NOMO-1 treated with DMSO at 0.1 percent for 48 hours (cell line): ENCODE results near the gene FHAD1.
"Not testable (repeated sequence)": the region's sequence is repeated elsewhere in the genome, so short reads cannot be mapped to it uniquely, and the experiment has no call there.

Experiments used
- DNase-seq: peaks from one replicate; lab custom pipeline; 2025; ENCODE audit not compliant: unreplicated experiment; lab: John Stamatoyannopoulos, UW

The FHAD1 gene

DNA sequence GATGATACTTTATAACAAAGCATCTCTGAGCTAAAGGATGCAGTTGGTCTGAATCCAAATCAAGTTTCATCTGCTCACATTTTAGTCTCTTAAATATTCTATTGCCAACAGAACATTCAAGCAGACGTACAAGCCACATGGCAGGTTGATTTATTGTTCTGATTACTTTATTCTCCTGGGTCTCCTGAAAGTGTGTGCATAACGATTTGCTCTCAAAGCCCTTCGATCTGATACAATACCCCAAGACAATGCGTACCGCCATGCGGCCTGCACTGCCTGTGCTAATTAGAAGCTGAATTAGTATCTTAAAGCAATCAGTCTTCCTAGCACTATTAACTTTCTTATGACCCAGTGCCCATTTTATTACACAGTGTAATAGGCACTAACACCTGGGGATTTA, 56.9 kb downstream of the FHAD1 start:
- DNase-seq = no peak

DNA sequence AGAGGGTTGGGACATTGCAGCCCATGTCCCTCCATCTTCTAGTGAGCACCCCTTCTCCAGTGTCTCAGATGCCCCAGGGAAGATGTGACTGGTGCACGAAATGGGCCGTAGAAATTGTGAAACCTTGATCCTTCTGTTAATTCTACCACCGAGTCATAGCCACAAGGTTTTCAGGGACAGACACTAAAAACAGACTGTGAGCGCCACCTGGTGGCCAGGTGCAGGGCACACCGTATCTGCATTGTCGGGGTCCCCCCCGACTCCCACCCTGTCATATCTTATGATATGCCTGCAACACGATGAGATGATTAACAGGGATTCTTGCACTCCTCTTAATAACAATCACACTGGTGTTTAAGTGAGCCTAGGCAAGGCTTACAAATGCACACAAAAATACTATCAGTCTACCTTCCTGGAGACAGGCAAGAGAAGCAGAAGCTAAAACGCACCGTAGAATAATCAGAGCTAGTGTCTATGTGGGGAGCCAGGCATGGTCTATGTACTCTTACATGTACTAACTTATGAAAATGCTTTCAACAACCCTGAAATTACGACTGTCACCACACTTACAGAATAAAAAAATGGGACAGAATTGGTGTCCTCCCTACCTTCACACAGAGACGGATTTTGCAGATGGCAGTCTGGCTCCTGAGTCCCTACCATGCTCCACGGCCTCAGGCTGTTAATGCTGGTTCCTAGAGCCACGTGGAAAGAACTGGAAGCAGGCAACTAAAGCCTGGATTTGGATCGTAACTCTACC, 57.9 kb downstream of the FHAD1 start:
- DNase-seq = peak; percentile 31

DNA sequence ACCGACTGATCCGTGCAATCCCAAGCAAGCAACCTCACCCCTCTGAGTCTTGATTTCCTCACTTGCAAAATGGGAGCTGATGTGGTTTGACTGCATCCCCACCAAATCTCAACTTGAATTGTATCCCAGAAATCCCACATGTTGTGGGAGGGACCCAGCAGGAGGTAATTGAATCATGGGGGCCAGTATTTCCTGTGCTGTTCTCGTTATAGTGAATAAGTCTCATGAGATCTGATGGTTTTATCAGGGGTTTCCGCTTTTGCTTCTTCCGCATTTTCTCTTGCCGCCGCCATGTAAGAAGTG, 58.4 kb downstream of the FHAD1 start:
- no peak for DNase-seq

DNA sequence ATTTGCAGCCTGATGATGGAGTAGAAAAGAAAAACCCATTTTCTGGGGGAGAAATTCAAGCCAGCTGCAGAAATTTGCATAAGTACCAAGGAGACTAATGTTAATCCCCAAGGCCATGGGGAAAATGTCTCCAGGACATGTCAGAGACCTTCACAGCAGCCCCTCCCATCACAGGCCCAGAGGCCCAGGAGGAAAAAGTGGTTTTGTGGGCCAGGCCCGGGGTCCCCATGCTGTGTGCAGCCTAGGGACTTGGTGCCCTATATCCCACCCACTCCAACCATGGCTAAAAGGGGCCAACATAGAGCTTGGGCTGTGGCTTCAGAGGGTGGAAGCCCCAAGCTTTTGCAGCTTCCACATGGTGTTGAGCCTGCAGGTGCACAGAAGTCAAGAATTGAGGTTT, 59.3 kb downstream of the FHAD1 start:
- DNase-seq = not testable (repeated sequence)

DNA sequence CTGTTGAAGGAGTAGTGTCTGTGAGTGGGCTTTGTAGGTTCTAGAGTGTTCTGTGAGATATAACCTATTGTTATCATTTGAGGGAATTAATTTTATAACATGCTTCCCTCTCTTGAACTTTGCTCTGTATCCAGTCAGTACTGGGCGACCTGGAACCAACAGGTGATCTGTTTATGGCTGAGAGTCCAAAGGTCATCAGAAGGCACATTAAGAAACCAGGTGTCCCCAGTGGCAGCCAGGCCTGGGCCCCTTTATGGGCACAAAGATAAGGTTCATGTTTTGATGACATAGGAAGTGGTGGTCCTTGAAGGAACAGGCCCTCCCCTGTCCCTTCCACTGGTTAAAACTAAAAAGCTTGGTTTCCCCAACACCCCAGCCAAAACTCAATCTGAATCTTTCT, 61.1 kb downstream of the FHAD1 start:
- no peak for DNase-seq

DNA sequence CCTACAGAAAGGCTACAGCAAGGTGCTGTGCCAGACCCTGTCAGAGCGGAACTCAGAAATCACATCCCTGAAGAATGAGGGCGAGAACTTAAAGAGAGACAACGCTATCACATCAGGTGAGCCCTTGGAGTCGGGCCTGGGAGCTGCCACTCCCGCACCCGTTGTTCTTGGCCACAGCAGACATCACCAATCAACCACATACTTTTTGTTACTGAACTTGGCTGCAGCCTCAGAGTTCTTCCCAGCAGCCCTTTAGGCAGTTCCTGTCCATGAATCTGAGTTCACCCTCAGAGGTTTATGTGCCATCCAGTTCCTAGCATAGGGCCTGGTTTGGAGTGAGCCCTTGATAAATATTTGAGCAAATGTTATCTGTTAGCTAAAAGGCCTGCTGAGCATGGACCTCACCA, 61.6 kb downstream of the FHAD1 start:
- DNase-seq = no peak

DNA sequence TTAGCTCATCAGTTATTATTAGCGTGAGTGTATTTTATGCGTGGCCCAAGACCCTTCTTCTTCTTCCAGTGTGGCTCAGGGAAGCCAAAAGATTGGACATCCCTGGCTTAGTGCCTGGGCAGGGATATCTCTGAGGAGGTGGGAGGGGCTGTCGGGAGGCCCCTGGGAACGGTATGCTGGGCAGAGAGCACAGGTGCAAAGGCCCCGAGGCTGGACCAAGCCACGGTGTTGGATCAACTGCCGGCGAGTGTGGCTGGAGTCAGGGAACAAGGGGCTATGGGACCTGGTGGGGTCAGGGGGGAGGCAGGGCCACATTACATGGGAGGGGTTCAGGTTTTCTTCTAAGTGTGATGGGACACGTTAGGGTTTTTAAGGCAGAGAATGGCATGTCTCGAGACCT, 62.7 kb downstream of the FHAD1 start:
- no peak for DNase-seq

DNA sequence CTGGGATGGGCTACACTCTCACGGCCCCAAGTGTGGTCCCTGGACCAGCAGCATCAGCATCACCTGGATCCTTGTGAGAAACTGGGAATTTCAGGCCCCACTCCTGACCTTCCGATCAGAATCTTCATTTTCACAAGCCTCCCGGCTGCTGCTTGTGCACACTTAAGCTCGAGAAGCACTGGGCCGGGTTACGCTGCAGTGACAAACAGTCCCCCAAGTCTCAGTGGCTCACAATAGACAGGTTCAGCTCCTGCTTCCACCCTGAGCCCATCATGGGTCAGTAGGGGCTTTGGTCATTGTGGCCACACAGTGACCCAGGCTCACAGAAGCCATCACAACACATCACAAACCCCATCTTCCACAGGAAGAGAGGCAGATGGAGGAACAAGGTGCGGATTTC, 63.5 kb downstream of the FHAD1 start:
- no peak for DNase-seq

DNA sequence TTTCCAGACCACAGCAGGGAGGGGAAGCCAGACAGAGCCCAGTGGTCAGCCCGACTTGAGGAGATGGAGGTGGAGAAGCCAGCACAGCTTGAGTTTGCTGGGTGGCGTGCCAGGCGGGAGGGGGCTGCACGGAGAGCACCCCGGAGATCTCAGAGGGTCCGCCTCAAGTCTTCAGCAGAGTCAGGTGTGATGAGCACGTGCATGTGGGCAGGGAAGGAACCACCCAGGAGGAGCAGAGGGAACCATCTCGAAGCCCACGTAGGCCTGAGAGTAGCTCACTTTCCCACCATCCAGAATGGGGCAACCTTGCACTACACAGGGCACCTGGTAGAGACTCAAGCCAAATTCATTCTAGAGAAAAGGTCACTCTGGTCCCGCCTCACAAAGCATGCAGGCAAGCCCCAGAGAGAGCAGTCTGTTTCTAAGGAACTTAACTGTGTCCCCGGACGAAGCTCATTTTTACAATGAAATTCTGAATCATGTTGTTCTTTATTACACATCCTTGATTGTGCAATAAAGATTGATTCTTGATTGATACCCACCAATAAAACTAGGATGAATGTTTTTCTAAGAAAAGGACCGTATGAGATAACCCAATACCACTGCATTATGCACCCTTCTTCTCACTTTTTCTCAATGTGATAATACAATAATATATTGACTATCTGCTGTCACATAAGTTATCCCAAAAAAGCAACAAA, 64.2 kb downstream of the FHAD1 start:
- DNase-seq = no peak

DNA sequence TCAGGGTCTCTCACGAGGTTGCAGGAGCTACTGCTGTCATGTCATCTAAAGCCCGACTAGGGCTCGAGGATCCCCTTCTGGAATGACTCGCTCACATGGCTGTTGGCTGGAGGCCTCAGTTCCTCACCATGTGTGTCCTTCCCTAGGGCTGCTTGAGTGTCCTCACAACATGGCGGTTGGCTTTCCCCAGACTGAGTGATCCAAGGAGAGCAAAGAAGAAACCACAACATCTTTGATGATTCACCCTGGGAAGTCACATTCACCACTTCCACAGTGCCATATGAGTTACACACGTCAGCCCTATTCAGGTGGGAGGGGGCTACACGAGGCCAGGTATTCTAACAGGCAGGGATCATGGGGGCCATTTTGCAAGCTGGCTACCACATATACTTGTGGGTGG, 64.9 kb downstream of the FHAD1 start:
- no peak for DNase-seq

DNA sequence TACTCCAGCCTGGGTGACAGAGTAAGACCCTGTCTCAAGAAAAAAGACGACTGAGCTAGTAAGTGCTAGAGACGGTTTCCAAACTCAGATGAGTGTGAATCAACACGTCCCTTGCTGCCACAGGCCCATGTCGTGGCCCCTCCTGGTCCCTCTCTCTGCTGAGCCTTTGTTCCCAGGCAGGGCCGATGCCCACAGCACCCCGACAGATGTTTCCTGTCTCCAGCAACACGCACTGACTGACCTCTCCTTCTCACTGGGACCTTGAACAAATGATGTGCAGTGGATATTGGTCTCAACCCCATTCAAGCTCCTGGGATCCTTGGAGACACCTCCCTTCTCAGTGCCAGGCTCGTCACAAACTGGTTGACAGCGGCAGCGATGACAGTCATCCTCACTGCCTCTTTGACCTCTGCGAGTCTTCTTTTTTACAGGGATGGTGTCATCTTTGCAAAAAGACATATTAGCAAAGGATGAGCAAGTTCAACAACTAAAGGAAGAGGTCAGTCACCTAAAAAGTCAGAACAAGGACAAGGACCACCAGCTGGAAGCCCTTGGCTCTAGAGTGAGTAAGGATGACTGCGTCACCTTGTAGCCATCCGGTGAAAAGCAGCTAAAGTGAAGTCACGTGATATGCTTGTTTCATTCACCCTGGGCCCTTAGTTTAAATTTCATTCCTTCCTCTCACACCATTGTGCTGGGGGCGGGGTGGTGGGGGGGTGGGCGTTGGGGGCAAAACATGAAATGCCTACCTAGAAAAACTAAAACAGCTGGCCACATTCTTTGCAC, 65.8 kb downstream of the FHAD1 start:
- no peak for DNase-seq

DNA sequence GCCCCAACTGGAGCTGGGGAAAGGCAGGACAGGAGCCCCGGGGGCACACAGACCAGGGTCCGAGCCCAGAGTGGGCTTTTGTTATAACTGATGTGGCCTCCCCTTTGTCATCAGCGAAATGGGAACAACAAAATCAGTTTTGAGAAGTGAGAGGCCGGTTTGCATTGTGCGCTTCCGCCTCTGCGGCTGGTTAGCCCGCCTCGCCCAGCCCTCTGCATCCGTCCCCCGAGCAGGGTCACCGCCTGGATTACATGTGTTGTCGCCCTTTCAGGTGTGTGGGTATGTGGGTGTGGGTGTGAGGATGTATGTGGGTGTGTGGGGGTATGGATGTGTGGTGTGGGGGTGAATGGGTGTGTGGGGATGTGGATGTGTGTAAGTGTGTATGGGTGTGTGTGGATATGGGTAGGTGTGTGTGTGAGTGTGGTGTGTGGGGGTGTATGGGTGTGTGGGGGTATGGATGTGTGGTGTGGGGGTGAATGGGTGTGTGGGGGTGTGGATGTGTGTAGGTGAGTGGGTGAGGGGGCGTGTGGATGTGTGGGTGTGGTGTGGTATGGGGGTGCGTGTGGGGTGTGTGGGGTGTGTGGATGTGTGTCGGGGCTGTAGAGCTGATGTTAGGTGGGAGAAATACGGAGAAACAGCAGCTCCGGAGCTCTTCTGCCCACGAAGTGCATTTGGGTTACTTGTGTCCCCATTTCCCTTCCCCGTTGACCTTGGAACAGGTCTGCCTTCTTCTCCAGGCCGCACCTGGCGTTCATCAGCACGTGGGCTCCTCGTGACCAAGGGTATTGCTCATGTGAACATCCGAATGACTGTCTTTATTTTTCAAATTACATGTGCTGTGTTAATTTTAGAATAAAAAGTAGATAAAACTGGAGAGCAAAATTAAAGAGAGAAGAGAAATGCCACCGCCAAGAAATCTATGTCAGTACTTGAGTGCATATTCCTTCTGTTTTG, 67.6 kb downstream of the FHAD1 start:
- DNase-seq = no peak

DNA sequence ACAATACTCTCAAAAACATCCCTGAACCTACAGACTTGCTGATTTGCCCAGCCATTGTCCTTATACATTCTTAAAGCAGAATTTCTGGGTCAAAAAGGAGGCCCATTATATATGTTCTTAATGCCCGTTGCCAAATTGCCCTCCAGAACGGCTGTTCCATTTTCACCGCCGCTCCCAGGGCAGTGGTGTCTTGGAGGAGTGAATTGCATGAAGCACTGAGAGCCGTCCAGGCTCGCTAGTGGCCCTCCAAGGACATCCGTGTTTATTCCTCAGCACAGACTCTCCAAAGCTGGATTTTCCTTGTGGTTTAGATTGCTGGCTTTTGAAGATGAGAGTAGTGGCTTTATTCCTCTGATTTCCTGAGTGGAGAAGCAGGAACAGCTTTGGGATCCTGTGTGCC, 68.8 kb downstream of the FHAD1 start:
- DNase-seq = no peak

DNA sequence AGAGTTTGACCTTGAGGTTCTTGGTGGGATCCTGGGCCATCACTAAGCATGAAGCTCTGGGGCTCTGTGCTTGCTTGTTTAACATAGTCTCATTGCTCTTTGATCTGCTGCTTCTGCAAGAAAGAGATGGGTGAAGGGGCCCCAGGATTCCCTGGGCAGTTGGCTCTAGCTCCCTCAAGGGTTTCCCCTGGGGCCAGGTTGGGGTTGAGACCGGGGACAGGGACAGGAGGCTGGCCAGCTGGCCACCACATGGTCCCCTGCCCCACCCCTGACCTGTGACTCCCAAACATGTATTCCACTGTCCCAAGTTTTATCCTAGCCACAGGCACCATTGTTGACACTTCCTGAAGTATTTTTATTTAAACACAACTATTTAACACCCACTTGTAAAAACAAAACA, 69.5 kb downstream of the FHAD1 start:
- no peak for DNase-seq

DNA sequence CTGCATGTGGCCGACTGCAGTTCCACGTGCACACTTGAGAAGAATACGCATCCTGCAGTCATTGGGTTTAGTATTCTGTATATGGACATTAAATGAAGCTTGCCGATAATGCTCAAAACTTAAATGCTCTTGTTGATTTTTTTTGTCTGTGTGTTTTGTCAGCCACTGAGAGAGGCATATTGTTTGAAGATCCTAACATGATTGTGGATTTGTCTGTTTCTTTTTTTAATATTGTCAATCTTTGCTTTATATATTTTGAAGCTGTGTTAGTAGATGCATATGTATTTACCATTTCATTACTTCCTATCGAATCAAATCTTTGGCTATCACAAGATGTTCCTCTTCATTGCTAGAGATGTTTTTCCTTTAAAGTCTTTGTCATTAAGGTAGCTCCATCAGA, 73.2 kb downstream of the FHAD1 start:
- DNase-seq = no peak

DNA sequence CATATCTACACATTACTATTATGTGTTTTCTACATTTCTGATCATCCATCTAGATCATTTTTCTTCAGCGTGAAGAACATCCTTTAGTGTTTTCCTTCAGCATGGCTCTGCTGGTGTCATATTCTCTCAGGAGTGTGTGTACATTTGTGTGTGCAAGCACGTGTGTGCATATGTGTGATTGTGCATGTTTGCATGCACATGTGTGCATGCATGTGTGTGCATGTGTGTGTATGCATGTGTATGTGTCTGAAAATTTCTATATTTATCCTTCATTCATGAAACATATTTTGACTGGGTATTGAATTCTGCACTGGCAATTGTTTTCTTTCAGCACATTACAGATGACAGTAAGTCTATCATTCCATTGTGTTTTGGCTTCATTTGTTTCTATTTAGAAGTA, 74.6 kb downstream of the FHAD1 start:
- no peak for DNase-seq

DNA sequence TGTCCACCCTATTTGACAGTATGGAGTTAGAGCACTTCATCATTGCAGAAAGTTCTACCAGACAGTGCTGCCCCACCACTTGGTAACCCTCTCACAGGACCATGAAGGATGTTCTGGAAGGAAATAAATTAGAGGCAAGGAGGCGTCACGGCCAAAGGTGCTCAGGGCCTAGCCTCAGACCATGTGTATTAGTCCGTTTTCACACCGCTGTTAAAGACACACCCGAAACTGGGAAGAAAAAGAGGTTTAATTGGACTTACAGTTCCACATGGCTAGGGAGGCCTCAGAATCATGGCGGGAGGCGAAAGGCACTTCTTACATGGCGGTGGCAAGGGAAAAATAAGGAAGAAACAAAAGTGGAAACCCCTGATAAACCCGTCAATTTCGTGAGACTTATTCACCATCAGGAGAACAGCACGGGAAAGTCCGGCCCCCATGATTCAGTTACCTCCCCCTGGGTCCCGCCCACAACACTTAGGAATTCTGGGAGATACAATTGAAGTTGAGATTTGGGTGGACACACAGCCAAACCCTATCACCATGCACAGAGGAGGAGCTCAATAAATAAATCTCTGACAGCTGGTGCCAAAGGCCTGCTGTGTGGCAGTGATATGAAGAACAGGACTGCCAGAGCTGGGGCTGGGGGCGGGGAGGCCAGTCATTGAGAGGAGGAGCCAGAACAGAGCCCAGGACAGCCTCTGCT, 75.8 kb downstream of the FHAD1 start:
- no peak for DNase-seq

DNA sequence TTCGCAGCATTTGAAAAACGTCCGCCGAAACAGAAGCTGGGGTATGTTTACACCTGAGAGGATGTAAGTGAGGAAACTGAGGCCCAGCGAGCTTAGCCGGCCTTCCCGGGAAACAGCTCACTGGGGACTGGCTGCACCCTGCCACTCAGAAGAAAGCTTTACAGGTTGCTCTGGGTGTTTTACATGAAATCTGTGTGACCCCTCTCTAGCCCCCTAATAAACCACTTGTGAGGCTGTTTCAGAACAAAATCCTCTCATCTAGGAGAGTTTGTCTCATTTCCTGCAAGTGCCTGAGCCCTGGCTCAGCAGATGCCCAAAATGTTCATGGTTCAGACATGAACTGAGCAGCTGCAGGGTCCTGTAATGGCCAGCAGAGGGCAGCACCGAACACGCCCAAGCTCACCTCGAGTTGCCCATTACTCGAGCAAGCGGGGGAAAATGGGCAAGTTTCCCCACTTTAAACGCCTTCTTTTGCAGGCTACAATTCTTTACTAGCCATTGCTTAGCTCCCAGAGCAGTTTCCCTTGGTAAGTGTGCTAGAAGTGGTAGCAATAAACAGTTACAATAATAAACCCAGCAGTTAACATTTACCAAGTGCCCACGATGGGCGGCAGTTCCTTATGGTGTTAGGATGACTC, 76.4 kb downstream of the FHAD1 start:
- DNase-seq = peak; percentile 64

DNA sequence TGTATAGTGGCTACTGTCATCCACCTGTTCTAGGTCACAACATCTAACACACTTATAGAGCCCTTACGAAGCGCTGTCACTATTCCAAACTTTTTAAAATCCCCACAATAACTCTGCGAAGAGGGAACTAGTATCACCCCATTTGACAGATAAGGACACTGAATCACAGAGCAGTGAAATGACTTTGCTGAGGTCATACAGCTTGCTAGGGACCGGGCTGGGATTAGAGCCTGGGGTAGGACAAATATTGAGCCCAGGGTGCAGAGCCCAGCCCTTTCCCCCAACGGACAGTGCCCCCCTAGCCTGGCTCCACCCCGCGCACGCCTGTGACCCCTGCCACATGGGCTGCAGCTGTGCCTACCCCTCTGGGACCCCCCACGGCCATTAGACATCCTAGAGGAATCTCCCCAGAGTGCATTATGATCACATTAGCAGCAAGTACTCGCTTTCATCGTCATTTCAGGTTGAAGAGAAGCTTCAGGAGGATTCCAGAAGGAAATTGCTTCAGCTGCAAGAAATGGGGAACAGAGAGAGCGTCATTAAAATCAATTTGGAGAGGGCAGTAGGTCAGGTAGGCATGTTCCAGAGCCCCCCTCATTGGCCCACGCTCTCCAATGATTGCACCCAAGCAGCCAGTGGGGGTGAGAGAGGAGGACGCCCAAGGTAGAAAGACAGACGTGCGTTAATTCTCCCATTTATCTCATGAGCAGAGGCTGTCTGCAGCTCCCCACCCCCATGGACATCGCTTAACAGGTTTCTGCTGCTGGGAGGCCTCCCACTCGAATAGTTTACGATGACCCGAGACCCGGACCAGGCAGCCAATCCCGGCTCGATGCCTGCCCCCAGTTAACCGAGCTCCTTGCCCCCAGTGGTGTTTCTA, 77.2 kb downstream of the FHAD1 start:
- DNase-seq = peak; percentile 26
